GM06990 (cell line): ENCODE results near the gene CXCR1.

ENCODE experiments used
- DNase-seq: peaks from one replicate; pipeline ENCODE4 v3.0.0-alpha.2; 2011; ENCODE audit not compliant: insufficient read length; ENCODE audit errors: extremely low read depth
- H3K27me3 ChIP-seq: replicated peaks from 2 replicates; pipeline ENCODE4 v1.6.0; 2011; ENCODE audit warnings: low read length; ENCODE audit not compliant: control insufficient read depth, insufficient read depth
- H3K36me3 ChIP-seq: 2 replicates; pipeline ENCODE4 v1.5.1; 2011; ENCODE audit warnings: low read length; ENCODE audit not compliant: control insufficient read depth, insufficient read depth
- H3K4me3 ChIP-seq: replicated peaks from 2 replicates; pipeline ENCODE4 v1.5.1; 2011; ENCODE audit warnings: low read depth, mild to moderate bottlenecking, control low read depth, low read length
- TF ChIP-seq, protein P1 (sequence below): IDR thresholded peaks from 2 replicates; pipeline ENCODE4 v1.5.1; 2011; ENCODE audit warnings: low read length, control low read depth, mild to moderate bottlenecking, inconsistent platforms; ENCODE audit not compliant: insufficient read depth, poor library complexity, severe bottlenecking

CXCR1 gene

DNA sequence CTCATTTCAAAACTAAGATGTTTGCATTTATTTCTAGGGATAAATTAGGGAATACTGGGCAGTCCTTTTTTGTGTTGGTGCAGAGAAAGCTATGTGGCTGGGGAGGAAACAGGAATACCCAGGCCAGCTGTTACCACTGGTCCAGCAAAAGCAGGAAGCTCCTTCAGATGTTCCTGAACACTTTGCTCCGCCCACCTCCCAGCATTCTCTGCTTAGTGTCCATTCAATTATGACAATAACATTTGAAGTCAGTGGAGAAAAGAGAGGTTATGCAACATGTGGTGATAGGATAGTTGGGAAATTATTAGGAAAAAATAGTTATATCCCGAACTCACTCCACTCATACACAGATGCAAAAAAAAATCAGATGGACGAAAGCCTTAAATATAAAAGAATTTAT, 28.1 kb upstream of the CXCR1 start:
- no peak overlapping the region for H3K4me3 ChIP-seq
- H3K27me3 ChIP-seq, result no peaks in the 10 kb centered on the region; the same call in 1 of the 2 replicates
- TF ChIP-seq, protein P1, sequence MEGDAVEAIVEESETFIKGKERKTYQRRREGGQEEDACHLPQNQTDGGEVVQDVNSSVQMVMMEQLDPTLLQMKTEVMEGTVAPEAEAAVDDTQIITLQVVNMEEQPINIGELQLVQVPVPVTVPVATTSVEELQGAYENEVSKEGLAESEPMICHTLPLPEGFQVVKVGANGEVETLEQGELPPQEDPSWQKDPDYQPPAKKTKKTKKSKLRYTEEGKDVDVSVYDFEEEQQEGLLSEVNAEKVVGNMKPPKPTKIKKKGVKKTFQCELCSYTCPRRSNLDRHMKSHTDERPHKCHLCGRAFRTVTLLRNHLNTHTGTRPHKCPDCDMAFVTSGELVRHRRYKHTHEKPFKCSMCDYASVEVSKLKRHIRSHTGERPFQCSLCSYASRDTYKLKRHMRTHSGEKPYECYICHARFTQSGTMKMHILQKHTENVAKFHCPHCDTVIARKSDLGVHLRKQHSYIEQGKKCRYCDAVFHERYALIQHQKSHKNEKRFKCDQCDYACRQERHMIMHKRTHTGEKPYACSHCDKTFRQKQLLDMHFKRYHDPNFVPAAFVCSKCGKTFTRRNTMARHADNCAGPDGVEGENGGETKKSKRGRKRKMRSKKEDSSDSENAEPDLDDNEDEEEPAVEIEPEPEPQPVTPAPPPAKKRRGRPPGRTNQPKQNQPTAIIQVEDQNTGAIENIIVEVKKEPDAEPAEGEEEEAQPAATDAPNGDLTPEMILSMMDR, result no peak
- no peaks in the 10 kb centered on the region for H3K36me3 ChIP-seq
- no peak for DNase-seq

DNA sequence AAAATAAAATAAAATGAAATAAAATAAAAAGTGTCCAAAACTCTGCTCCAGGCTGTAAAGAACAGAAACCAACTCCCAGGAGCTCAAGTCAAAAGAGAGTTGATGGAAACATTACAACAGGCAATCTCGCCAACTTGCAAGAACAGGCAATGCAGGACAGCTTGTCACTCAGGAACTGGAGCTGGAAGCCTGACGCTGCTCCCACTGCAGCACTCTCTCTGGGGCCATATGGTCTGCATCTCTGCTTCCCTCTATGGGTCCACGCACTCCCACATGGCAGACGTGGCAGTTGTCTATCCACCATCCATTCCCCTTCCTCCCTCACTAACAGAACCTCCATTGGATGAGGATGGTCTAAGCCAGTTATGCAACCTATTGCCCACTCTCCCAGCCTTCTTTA, 26.9 kb upstream of the CXCR1 start:
- Histone ChIP-seq H3K27me3 (no peaks in the 10 kb centered on the region; the same call in 1 of the 2 replicates), H3K4me3 (no peak overlapping the region), H3K36me3 (no peaks in the 10 kb centered on the region)
- no peak for DNase-seq
- TF ChIP-seq, protein P1, result no peak

DNA sequence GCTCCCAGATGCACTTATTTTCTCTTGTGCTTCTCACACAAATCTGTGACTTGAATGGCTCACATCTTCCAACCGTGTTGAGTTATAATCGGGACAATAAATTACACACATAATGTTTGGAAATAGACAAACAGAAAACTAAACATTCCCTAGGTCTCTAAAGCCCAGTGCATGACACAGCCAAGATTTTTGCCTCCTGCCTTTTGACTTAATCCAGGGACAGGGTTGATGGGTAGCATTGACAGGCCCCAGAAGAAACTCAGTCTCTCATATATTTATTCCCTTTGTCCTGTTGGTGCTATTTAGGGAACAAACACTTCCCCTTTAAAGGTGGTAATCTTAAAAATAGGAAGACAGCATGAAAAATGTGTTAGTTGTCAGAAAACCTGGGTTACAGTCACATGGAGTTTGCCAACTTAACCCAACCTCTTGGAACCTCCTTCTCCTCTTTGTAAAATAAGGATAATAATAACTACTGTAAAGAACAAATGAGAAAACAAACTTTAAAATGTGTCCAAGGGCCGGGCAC, 26.2 kb upstream of the CXCR1 start:
- TF ChIP-seq, protein P1, result no peak
- no peak for DNase-seq

DNA sequence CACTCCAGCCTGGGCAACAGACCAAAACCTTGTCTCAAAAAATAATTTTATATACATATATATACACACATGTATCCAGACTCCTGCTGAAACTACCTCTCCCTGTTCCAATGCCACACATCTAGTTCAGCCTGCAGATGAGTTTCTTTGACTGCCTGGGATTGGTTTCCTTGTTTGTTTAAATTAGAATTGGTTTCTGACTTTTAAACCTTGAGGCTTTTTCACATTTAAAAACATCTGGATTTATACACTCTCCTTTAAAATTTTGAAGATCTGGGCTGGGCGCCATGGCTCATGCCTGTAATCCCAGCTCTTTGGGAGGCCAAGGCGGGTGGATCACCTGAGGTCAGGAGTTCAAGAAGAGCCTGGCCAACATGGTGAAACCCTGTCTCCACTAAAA, 21.8 kb upstream of the CXCR1 start:
- no peak for DNase-seq
- H3K36me3 ChIP-seq, result no peaks in the 10 kb centered on the region
- no peak overlapping the region for H3K4me3 ChIP-seq
- H3K27me3 ChIP-seq, result no peaks in the 10 kb centered on the region; the same call in 1 of the 2 replicates
- TF ChIP-seq, protein P1, result no peak

More for the DNA sequence above, 26.2 kb upstream of the CXCR1 start:
- Histone ChIP-seq H3K4me3 (no peak overlapping the region), H3K27me3 (no peaks in the 10 kb centered on the region; the same call in 1 of the 2 replicates), H3K36me3 (no peaks in the 10 kb centered on the region)

DNA sequence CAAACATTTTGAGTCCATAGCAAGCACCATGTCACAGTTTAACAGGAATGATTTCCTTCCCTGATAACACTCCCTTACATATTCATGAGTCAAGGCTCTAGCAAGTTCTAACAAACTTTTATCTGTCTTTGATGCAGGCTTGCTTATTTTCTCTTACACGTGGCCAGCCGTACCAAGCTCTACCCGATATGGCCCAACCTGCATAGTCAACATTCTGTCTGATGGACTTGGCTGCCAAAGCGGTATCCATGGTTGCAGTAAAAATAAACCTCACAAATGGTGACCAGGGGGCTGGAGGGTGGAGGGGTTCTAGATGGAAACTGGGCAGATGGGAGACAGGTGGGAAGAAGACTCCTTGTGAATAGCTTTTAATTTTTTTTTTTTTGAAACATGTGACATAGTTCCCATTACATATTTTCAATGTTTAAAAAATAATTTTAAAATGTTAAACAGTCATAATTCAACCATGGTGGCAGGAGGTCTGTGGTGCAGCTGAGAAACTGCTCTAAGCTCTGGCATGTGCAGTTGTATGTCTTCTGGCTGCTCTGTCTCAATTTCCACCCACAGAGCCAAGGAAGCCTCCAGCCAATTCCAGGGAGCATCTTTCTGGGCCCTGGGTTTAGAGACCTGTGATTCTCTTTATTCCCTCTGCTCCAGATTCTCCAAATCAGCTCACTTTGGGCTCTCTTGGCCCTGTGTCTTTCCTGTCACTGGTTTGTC, 20.7 kb upstream of the CXCR1 start:
- Histone ChIP-seq H3K36me3 (no peaks in the 10 kb centered on the region), H3K27me3 (no peaks in the 10 kb centered on the region; the same call in 1 of the 2 replicates), H3K4me3 (no peak overlapping the region)
- TF ChIP-seq, protein P1, result no peak
- DNase-seq, result no peak
